IPS-20b (cell line): ENCODE results near the gene SERPINH1.

Experiments
- H3K27ac ChIP-seq: one replicate; pipeline ENCODE4 v1.5.1; 2013; ENCODE audit warnings: low read length
- H3K27me3 ChIP-seq: 2 replicates; pipeline ENCODE4 v1.6.1; 2013; ENCODE audit warnings: mild to moderate bottlenecking, low read length, inconsistent platforms; ENCODE audit not compliant: insufficient read depth
- H3K36me3 ChIP-seq: 2 replicates; pipeline ENCODE4 v1.6.1; 2013; ENCODE audit warnings: low read depth, mild to moderate bottlenecking, inconsistent platforms, low read length, moderate library complexity; ENCODE audit not compliant: insufficient read depth
- H3K4me1 ChIP-seq: 2 replicates; pipeline ENCODE4 v1.6.1; 2013; ENCODE audit warnings: mild to moderate bottlenecking, control low read depth, inconsistent platforms, low read length, moderate library complexity; ENCODE audit not compliant: insufficient read depth
- H3K4me3 ChIP-seq: 2 replicates; pipeline ENCODE4 v1.5.1; 2013; ENCODE audit warnings: mild to moderate bottlenecking, low read length, inconsistent platforms
- H3K9ac ChIP-seq: 2 replicates; pipeline ENCODE4 v1.6.1; 2013; ENCODE audit warnings: low read depth, mild to moderate bottlenecking, inconsistent platforms, low read length, moderate library complexity
- H3K9me3 ChIP-seq: 2 replicates; pipeline ENCODE4 v1.6.1; 2013; ENCODE audit warnings: mild to moderate bottlenecking, low read depth, low read length, inconsistent platforms; ENCODE audit not compliant: insufficient read depth

SERPINH1 gene

GRCh38 chr11:75547617-75548058 lies 14.4 kb upstream of the SERPINH1 start:
- Histone ChIP-seq H3K27me3 (no peaks in the 10 kb centered on the region), H3K4me3 (no peak overlapping the region), H3K9ac (peak overlapping the region; percentile 34; the same call in 1 of the 2 replicates), H3K27ac (no peak overlapping the region), H3K9me3 (no peaks in the 10 kb centered on the region), H3K36me3 (no peaks in the 10 kb centered on the region), H3K4me1 (peaks cover 3% of the 10 kb centered on the region; the same call in 1 of the 2 replicates)

DNA sequence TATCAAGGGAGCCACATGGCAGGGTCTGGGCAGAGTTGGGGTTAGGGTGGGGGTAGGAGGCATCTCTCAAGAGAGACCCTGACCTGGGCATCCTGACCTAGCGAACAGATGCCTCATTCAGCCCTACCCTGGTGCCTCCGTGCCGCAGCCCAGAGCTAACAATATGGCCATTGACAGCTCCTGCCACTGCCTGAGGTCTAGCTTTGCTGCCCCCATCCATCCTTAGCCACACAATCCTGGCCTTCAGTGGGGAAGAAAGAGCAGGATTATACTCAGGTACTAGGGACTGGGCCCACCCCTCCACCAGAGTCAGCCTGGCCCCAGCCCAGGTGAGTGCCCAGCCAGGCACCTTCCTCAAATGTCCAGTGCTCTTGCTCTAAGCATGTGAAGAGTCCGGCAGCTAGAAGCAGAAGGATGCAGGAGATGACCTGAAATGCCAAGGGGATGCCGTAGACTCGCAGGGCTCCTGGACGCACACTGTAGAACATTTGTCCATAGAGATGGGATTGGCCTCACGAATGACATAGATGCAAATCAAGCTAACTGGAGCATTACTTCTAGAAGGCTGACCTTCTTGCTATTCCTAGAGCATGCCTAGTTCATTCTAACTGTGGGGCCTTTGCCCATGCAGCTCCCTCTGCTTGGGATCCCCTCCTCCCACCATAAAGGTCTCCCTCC lies 13.3 kb upstream of the SERPINH1 start:
- Histone ChIP-seq H3K27ac (no peak overlapping the region), H3K27me3 (no peaks in the 10 kb centered on the region), H3K4me3 (no peak overlapping the region), H3K9ac (no peak overlapping the region), H3K36me3 (no peaks in the 10 kb centered on the region), H3K9me3 (no peaks in the 10 kb centered on the region), H3K4me1 (peaks cover 4% of the 10 kb centered on the region; the same call in 1 of the 2 replicates)

GRCh38 chr11:75549370-75549958 lies 12.6 kb upstream of the SERPINH1 start:
- H3K9ac ChIP-seq: no peak overlapping the region

GRCh38 chr11:75553182-75553581 lies 8.9 kb upstream of the SERPINH1 start:
- no peaks in the 10 kb centered on the region for H3K9me3 ChIP-seq
- H3K27me3 ChIP-seq: no peaks in the 10 kb centered on the region
- H3K36me3 ChIP-seq: no peaks in the 10 kb centered on the region
- H3K4me3 ChIP-seq: no peak overlapping the region
- H3K27ac ChIP-seq: no peak overlapping the region
- no peak overlapping the region for H3K9ac ChIP-seq
- peaks cover 7% of the 10 kb centered on the region for H3K4me1 ChIP-seq

More at GRCh38 chr11:75549370-75549958, 12.6 kb upstream of the SERPINH1 start:
- no peaks in the 10 kb centered on the region for H3K27me3 ChIP-seq
- H3K9me3 ChIP-seq: no peaks in the 10 kb centered on the region
- no peak overlapping the region for H3K27ac ChIP-seq
- H3K36me3 ChIP-seq: no peaks in the 10 kb centered on the region
- peaks cover 10% of the 10 kb centered on the region; the same call in 1 of the 2 replicates for H3K4me1 ChIP-seq
- no peak overlapping the region for H3K4me3 ChIP-seq

GRCh38 chr11:75553889-75554257 lies 8.2 kb upstream of the SERPINH1 start:
- Histone ChIP-seq H3K9me3 (no peaks in the 10 kb centered on the region), H3K4me3 (no peak overlapping the region), H3K36me3 (no peaks in the 10 kb centered on the region), H3K27ac (peak overlapping the region; percentile 51), H3K27me3 (no peaks in the 10 kb centered on the region), H3K9ac (peak overlapping the region; percentile 40; the same call in 1 of the 2 replicates), H3K4me1 (peaks cover 10% of the 10 kb centered on the region)

GRCh38 chr11:75554258-75555022 lies 7.6 kb upstream of the SERPINH1 start:
- H3K27ac ChIP-seq: peak overlapping the region; percentile 51
- H3K36me3 ChIP-seq: no peaks in the 10 kb centered on the region
- no peaks in the 10 kb centered on the region for H3K27me3 ChIP-seq
- H3K4me3 ChIP-seq: no peak overlapping the region
- peaks cover 15% of the 10 kb centered on the region for H3K4me1 ChIP-seq
- H3K9ac ChIP-seq: peak overlapping the region; percentile 56; the same call in 1 of the 2 replicates
- no peaks in the 10 kb centered on the region for H3K9me3 ChIP-seq

- no peak overlapping the region for H3K4me3 ChIP-seq
- H3K27ac ChIP-seq: peak overlapping the region; percentile 51
- peaks cover 19% of the 10 kb centered on the region for H3K4me1 ChIP-seq
Measured at GRCh38 chr11:75555079-75555811, 6.8 kb upstream of the SERPINH1 start.

GRCh38 chr11:75556275-75556674 lies 5.8 kb upstream of the SERPINH1 start:
- H3K4me1 ChIP-seq: peaks cover 23% of the 10 kb centered on the region
- no peaks in the 10 kb centered on the region for H3K27me3 ChIP-seq

More at GRCh38 chr11:75555079-75555811, 6.8 kb upstream of the SERPINH1 start:
- Histone ChIP-seq H3K36me3 (no peaks in the 10 kb centered on the region), H3K27me3 (no peaks in the 10 kb centered on the region), H3K9me3 (no peaks in the 10 kb centered on the region), H3K9ac (peak overlapping the region; percentile 56; the same call in 1 of the 2 replicates)

DNA sequence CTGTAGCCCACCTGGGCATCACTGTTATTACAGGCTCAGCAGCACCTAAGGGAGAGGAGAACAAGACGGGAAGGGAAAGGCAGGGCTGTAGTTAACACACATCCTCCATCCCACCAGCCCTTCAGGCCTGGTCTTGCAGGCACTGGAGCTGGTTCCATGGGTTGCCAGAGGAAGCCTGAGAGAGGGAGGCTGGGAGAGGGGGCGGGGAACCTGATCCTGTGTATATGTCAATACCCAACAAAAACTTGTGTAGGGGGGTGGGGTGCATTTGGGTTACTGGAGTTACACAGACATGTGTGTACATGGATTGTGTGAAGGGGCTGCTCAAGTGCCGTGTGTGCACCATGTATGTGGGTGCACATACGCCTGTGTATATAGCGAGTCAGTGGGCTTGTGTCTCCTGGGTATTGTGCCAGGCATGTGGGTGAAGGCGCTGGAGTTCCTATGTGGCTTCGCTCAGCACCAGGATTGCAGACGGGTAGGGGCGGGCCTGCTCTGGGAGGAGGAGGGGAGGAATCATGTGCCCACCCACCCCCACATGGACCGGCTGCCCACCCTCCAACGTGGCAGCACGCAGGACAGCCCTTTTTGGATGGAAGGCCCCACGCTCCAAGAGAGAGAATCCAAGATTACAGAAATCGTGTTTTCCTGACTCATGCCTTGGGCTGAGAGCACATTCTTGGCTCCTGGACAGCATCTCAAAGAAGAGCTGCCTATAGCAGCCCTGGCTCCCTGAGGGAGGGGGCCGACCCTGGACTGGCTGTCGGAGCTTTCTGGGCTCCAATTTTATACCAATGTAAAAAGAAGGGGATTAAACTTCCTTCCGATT lies 4.2 kb upstream of the SERPINH1 start:
- Histone ChIP-seq H3K27me3 (no peaks in the 10 kb centered on the region), H3K36me3 (no peaks in the 10 kb centered on the region), H3K9me3 (no peaks in the 10 kb centered on the region), H3K27ac (no peak overlapping the region), H3K4me3 (no peak overlapping the region), H3K9ac (no peak overlapping the region), H3K4me1 (peaks cover 23% of the 10 kb centered on the region)

More at GRCh38 chr11:75556275-75556674, 5.8 kb upstream of the SERPINH1 start:
- Histone ChIP-seq H3K27ac (no peak overlapping the region), H3K36me3 (no peaks in the 10 kb centered on the region), H3K9me3 (no peaks in the 10 kb centered on the region), H3K4me3 (no peak overlapping the region), H3K9ac (no peak overlapping the region)

DNA sequence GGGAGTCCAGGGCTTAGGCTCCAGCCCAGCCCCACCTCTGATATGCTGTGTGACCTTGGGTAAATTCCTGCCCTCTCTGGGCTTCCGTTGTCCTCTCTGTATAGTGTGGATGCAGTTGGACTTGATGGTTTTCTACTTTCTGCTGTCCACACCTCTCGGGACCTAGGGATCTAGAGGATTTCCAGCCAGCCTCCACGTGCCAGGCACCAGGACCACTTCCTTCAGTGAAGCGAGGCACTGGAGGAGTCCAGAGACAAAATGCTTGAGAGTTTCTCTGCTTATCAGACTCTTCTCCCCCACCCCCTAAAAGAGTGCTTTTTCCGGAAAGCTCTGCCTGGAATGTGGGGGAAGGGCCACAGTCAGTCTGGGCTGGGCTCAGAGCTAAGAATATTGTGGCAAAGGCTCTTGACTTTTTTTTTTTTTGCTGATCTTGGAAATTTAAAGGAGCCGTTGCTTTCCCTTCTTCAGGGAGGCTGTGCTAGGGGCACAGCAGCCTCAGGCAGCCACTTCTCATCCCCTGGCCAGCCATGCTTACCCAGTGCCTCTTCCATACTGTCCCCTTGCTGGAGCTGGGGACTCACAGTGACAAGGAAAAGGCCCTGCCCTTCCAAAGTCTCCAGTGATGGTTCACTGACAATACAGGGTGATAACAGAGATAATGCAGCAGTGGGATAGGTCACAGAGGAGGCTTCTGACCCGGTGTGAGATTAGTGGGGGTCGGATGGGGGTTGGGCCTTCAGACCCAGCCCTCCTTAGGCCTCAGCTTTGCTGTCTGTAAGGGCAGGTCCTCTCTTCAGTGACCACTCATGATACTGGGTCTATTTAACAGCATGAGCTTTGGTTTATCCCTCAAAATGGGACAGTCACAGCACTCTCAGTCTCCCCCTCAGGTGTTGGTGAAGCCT lies 2.9 kb upstream of the SERPINH1 start:
- H3K9me3 ChIP-seq: no peaks in the 10 kb centered on the region
- peak overlapping the region; percentile 9 for H3K27ac ChIP-seq
- H3K4me3 ChIP-seq: no peak overlapping the region
- no peaks in the 10 kb centered on the region for H3K27me3 ChIP-seq
- peaks cover 21% of the 10 kb centered on the region for H3K4me1 ChIP-seq
- peak overlapping the region; percentile 9; the same call in 1 of the 2 replicates for H3K9ac ChIP-seq
- 0 out of 2 replicates have a peak, but pooled peaks cover 1% of the 10 kb centered on the region for H3K36me3 ChIP-seq
